GM13977 (cell line): Measurements from ENCODE around the gene KIAA1614.

Source experiments
- DNase-seq: peaks from one replicate; pipeline ENCODE4 v3.0.0; 2012; ENCODE audit warnings: low spot score
- CTCF ChIP-seq: IDR thresholded peaks from 2 replicates; pipeline ENCODE4 v1.5.1; 2012; ENCODE audit warnings: mild to moderate bottlenecking, control low read depth; ENCODE audit not compliant: insufficient read depth; ENCODE audit errors: extremely low read depth, missing control alignments
- in situ Hi-C: fragments of 300-500 bp; cut with MboI; formaldehyde crosslinking; loops from one replicate; pipeline ENCODE4 v1.12.0; 2022; ENCODE audit warnings: low sequenced_read_pairs, low pct_unique_long_range_greater_than_20kb, mixed read lengths, inconsistent platforms; ENCODE audit not compliant: unreplicated experiment

The KIAA1614 gene

DNA sequence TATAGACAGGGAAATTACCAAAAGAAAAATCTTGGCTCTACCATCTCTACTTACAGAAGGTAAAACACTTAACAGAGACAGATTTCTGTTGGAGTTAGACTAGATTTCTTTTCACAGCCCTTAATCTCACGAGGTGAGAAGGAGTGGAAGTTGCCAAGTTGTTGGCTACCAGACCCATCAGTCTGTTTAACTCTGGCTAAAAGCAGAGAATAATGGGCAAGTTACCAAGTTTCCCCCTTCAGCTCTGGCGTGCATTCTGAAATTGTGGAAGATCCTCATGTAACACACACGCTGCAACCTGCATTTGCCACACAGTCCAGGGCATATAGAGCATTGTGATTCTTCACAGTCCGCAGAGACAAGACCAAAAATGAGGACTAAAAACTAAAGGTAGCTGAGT, 60.7 kb downstream of the KIAA1614 start:
- in situ Hi-C loops: no loop called here
- no peak for TF ChIP-seq CTCF
- no peak for DNase-seq

GRCh38 chr1:180974236-180974635, 61.5 kb downstream of the KIAA1614 start:
- in situ Hi-C loops: no loop called here
- no peak for TF ChIP-seq CTCF
- no peak for DNase-seq

DNA sequence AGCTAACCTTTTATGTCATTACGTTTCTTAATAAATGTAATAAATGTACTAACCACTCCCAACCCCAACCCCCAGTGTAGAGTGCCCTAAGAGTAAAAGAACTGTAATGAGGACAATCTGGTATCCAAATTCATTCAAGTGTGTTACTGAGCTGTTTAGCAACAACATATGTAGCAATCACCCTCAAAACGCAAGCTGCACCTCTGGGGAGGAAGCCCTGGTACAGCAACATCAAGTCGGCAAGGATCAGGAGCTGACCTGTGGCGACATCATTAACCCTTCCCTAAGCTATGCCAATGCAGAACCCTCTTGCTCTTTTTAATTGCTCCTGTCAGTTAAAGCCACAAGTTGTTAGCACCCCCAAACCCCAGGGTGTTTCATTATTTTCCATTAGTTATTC, 62.9 kb downstream of the KIAA1614 start:
- in situ Hi-C loops: no loop called here
- TF ChIP-seq CTCF: no peak

DNA sequence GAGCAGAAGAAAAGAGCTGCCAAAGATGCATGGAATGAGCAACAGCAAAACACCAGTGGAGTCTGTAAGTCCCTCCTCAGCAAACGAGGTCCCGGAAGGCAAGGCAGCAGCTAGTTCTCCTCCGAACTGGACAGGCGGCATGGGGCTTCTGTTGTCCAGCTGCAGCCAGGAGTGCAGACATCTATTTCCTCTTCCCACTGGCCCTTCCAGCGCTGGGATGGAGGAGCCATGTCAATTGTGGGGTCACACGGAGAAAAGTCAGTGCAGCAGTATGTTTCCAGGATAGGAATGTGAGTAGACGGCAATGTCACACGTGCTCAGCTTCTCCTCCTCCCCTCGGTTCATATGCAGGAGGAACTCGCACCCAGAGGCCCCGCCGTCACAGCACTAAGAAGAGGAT, 63.5 kb downstream of the KIAA1614 start:
- TF ChIP-seq CTCF: no peak
- DNase-seq: no peak
- in situ Hi-C loops: no loop called here

More for the DNA sequence above, 62.9 kb downstream of the KIAA1614 start:
- no peak for DNase-seq

DNA sequence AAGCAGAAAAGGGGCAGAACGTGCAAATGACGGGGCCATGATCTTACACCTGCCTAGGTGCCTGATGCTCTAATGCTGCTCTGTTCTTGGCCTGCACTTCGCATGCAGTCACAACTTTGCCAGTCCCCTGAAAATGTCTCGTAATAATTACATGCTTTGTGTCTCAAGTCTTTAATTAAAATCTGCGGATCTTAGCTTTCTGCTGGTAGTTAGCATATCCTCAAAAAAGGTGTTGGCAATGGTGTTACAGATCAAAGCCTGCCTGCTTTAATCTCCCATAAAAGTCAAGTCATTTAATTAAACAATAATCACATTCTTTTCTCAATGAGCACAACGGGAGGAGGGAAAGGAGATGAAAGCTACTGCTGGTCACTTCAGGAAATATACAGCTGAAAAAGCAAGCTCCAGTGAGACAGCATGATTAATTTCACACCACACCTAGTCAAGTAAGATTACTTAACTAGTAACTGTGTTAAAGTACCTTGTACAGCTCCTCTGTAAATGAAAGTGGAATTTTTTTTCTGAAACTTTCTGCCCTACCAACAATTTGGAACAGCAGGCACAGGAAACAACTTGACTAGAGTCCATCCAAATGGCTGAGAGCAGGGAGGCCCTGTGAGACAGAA, 64.1 kb downstream of the KIAA1614 start:
- no peak for DNase-seq
- in situ Hi-C loops: no loop called here
- TF ChIP-seq CTCF: no peak

DNA sequence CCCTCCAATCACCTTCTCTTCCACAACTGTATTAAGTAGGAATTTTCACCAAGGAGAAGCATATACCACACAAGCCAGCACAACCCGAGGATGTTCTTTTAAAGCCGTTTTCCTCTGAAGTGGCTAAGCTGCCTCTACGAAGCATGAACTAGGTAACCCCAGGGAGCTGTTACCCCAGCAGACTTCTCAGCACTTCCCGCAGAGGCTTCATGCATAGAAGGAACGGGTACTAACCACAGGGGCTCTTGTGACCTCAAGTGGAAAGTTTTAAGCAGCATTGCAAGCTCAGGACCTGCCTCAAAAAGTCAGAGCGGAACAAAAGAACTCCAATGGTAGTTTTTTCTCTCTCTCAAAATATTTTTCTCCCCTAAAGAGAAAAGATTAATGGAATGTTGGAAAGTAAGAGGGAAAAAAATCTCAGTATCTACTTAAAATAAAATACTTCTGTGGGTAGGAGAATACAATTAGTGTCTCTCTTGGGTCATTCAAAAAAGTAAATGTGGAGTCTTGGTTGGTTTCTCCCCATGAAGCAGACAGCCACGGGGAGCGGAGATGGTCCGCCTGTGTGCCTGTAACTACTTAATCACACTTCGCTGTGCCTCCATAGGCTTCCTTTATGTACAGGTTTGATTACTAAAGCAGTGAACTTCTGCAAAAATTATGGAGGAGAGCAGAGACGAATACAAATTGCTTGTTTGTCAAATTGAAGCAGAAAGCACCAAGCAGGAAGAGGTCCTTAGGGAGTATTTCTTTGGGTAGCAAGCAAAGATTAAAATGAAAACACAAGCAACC, 69.1 kb downstream of the KIAA1614 start:
- peak; percentile 26 for TF ChIP-seq CTCF
- peak; percentile 69 for DNase-seq
- in situ Hi-C loops: no loop called here
